Measurements from ENCODE around the gene VEZT. TPM values are rescaled to one million over a fixed set of nuclear protein-coding genes. Genes with fewer than 3 reads are reported as not detected.

The VEZT gene
- polyA plus RNA-seq, 1 of the 3 experiments (the other 2 are of a cell fraction): 41.2 TPM

DNA sequence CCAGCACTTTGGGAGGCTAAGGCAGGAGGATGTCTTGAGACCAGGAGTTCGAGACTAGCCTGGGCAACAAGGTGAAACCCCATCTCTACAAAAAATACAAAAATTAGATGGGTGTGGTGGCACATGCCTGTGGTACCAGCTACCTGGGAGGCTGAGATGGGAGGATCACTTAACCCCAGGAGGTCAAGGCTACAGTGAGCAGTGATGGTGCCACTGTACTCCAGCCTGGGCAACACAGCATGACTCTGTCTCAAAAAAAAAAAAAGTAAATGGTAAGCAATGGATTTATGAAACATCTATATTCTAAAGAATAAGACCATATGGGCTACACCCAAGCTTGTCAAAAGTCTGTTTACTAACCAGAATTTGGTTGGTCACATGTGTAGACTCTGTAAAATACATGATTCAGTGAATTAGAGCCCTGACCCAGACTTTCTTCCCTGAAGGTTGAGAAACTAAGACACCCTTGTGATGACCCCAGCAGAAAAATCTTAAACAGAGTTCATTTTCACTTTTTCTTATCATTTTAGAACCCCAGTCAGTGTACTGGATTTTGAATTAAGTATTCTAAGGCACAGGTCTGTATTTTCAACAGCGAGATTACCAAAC, 12.5 kb upstream of the VEZT start:
- WGBS (ENCODE audit: low lambda C conversion rate): 92% methylated on average over 2 of the region's 2 CpGs

DNA sequence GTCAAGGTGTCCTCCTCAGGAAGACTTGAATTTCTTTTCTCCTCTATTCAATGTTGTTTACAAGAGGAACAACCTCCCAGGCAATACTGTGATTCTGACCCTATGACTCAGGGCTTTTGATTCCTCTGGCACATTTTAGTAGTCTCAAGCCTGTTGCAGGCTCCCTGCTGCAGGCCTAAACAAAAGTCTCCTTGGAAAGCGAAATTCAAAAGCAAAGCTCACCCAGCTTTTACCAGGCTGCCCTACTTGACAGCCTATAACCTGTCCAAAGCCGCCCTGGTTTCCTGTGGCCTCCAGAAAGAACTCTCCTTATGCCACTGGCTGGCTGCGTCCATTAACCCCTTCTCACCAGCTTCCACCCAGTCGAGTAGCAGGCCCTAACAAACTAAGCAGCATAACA, 11.9 kb upstream of the VEZT start:
- ChIA-PET CTCF (interaction anchor here (1.5 kb wide), 1 partner anchor 55 kb away, joined by 5 read pairs; no protein-coding TSS in a partner anchor), POLR2A (no interaction called here)
- Histone ChIP-seq H3K79me2 (ENCODE audit: insufficient read depth) (peaks cover 62% of the 10 kb centered on the region), H3K4me3 (ENCODE audit: low read depth in 2 of 2, low read length in 1 of 2) (no peak overlapping the region), H3K27me3 (ENCODE audit: insufficient read depth) (no peaks in the 10 kb centered on the region), H3K9me3 (no peaks in the 10 kb centered on the region), H3F3A (replicated peaks; ENCODE audit: insufficient read depth) (peaks cover 24% of the 10 kb centered on the region), H3K9me2 (no peaks in the 10 kb centered on the region), H3K9ac (peak overlapping the region; percentile 48), H3K4me1 (ENCODE audit: control insufficient read depth in 1 of 2, insufficient read depth in 2 of 2, low read depth in 1 of 2, low read length in 1 of 2) (peaks cover 13 to 55% of the 10 kb centered on the region in 2 experiments; a peak in 3 of 4 replicates), H3K4me2 (peak overlapping the region; percentile 64), H2AFZ (ENCODE audit: low read depth) (peak overlapping the region; percentile 70), H3K27ac (ENCODE audit: low read depth in 2 of 2, low read length in 1 of 2) (peak overlapping the region; percentile 64 to 87), H3K36me3 (replicated peaks in 1 of 2; ENCODE audit: control insufficient read depth in 1 of 2, insufficient read depth in 2 of 2, low read length in 1 of 2) (no peaks in the 10 kb centered on the region), H4K20me1 (ENCODE audit: insufficient read depth) (no peaks in the 10 kb centered on the region)
- TF ChIP-seq MXI1 (IDR thresholded peaks at IDR 0.05; ENCODE audit: low read depth, low read length) (no peak), TEAD4 (IDR thresholded peaks at IDR 0.05; ENCODE audit: borderline replicate concordance, insufficient read depth) (no peak), FOSL2 (IDR thresholded peaks at IDR 0.05; ENCODE audit: borderline replicate concordance, low read depth) (peak; percentile 39; the same call in 1 of the 2 replicates), EZH2phosphoT487 (IDR thresholded peaks at IDR 0.05; ENCODE audit: borderline replicate concordance, low read depth) (no peak), JUND (IDR thresholded peaks at IDR 0.05) (no peak), TAF1 (IDR thresholded peaks at IDR 0.05; ENCODE audit: borderline replicate concordance, low read depth, low read length) (no peak; the same call in 1 of the 2 replicates), RFX5 (IDR thresholded peaks at IDR 0.05; ENCODE audit: low read length) (no peak)
- TF ChIP-seq, protein P1, sequence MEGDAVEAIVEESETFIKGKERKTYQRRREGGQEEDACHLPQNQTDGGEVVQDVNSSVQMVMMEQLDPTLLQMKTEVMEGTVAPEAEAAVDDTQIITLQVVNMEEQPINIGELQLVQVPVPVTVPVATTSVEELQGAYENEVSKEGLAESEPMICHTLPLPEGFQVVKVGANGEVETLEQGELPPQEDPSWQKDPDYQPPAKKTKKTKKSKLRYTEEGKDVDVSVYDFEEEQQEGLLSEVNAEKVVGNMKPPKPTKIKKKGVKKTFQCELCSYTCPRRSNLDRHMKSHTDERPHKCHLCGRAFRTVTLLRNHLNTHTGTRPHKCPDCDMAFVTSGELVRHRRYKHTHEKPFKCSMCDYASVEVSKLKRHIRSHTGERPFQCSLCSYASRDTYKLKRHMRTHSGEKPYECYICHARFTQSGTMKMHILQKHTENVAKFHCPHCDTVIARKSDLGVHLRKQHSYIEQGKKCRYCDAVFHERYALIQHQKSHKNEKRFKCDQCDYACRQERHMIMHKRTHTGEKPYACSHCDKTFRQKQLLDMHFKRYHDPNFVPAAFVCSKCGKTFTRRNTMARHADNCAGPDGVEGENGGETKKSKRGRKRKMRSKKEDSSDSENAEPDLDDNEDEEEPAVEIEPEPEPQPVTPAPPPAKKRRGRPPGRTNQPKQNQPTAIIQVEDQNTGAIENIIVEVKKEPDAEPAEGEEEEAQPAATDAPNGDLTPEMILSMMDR (IDR thresholded peaks at IDR 0.05): no peak
- TF ChIP-seq, protein P2, sequence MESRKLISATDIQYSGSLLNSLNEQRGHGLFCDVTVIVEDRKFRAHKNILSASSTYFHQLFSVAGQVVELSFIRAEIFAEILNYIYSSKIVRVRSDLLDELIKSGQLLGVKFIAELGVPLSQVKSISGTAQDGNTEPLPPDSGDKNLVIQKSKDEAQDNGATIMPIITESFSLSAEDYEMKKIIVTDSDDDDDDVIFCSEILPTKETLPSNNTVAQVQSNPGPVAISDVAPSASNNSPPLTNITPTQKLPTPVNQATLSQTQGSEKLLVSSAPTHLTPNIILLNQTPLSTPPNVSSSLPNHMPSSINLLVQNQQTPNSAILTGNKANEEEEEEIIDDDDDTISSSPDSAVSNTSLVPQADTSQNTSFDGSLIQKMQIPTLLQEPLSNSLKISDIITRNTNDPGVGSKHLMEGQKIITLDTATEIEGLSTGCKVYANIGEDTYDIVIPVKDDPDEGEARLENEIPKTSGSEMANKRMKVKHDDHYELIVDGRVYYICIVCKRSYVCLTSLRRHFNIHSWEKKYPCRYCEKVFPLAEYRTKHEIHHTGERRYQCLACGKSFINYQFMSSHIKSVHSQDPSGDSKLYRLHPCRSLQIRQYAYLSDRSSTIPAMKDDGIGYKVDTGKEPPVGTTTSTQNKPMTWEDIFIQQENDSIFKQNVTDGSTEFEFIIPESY (IDR thresholded peaks at IDR 0.05; ENCODE audit: borderline replicate concordance, low read depth): no peak
- no peak for DNase-seq
- 50% methylated on average over 4 of the region's 4 CpGs for WGBS (ENCODE audit: low lambda C conversion rate)

More for the DNA sequence above, 12.5 kb upstream of the VEZT start:
- ChIA-PET CTCF (interaction anchor here (1.5 kb wide), 1 partner anchor 54 kb away, joined by 5 read pairs; no protein-coding TSS in a partner anchor), POLR2A (no interaction called here)
- peak overlapping the region; percentile 48 for H3K9ac ChIP-seq
- peaks cover 13 to 60% of the 10 kb centered on the region in 2 experiments for H3K4me1 ChIP-seq (ENCODE audit: control insufficient read depth in 1 of 2, insufficient read depth in 2 of 2, low read depth in 1 of 2, low read length in 1 of 2)
- H2AFZ ChIP-seq (ENCODE audit: low read depth): peak overlapping the region; percentile 70
- H3K4me2 ChIP-seq: peak overlapping the region; percentile 64
- no peak for DNase-seq
- H3K4me3 ChIP-seq (ENCODE audit: low read depth in 2 of 2, low read length in 1 of 2): no peak overlapping the region
- TF ChIP-seq MEF2A (IDR thresholded peaks at IDR 0.05; ENCODE audit: borderline replicate concordance, low read depth): no peak
- TF ChIP-seq, protein P3, sequence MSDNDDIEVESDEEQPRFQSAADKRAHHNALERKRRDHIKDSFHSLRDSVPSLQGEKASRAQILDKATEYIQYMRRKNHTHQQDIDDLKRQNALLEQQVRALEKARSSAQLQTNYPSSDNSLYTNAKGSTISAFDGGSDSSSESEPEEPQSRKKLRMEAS (IDR thresholded peaks at IDR 0.05; ENCODE audit: low read depth): no peak
- TF ChIP-seq YY1 (IDR thresholded peaks at IDR 0.05; ENCODE audit: low read depth): no peak
- no peak for TF ChIP-seq ELF1 (IDR thresholded peaks at IDR 0.05)
- no peak for TF ChIP-seq CHD2 (IDR thresholded peaks at IDR 0.05; ENCODE audit: low read length, partially characterized antibody)
- TF ChIP-seq JUND (IDR thresholded peaks at IDR 0.05): no peak
- TF ChIP-seq POLR2AphosphoS5 (IDR thresholded peaks at IDR 0.05; ENCODE audit: low read depth, low read length): no peak
- TF ChIP-seq, protein P4, sequence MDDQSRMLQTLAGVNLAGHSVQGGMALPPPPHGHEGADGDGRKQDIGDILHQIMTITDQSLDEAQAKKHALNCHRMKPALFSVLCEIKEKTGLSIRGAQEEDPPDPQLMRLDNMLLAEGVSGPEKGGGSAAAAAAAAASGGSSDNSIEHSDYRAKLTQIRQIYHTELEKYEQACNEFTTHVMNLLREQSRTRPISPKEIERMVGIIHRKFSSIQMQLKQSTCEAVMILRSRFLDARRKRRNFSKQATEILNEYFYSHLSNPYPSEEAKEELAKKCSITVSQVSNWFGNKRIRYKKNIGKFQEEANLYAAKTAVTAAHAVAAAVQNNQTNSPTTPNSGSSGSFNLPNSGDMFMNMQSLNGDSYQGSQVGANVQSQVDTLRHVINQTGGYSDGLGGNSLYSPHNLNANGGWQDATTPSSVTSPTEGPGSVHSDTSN (IDR thresholded peaks at IDR 0.05): no peak
- TF ChIP-seq RCOR1 (IDR thresholded peaks at IDR 0.05; ENCODE audit: low read length): no peak
- TF ChIP-seq FOXJ3 (CRISPR knock-in tag; IDR thresholded peaks at IDR 0.05): no peak
- TF ChIP-seq TEAD4 (IDR thresholded peaks at IDR 0.05; ENCODE audit: borderline replicate concordance, insufficient read depth): no peak
- TF ChIP-seq EZH2phosphoT487 (IDR thresholded peaks at IDR 0.05; ENCODE audit: borderline replicate concordance, low read depth): no peak
- TF ChIP-seq NRF1 (IDR thresholded peaks at IDR 0.05; ENCODE audit: low read depth, low read length): no peak
- no peak for TF ChIP-seq MXI1 (IDR thresholded peaks at IDR 0.05; ENCODE audit: low read depth, low read length)
- no peak for TF ChIP-seq SIN3A (IDR thresholded peaks at IDR 0.05; ENCODE audit: borderline replicate concordance, low read depth, low read length)
- no peak for TF ChIP-seq RXRA (IDR thresholded peaks at IDR 0.05; ENCODE audit: borderline replicate concordance, low read depth)
- TF ChIP-seq SMC3 (IDR thresholded peaks at IDR 0.05; ENCODE audit: low read depth, low read length): no peak
- peaks cover 24% of the 10 kb centered on the region for H3F3A ChIP-seq (replicated peaks; ENCODE audit: insufficient read depth)
- H3K27me3 ChIP-seq (ENCODE audit: insufficient read depth): no peaks in the 10 kb centered on the region
- no peaks in the 10 kb centered on the region for H4K20me1 ChIP-seq (ENCODE audit: insufficient read depth)
- no peaks in the 10 kb centered on the region for H3K36me3 ChIP-seq (replicated peaks in 1 of 2; ENCODE audit: control insufficient read depth in 1 of 2, insufficient read depth in 2 of 2, low read length in 1 of 2)
- H3K79me2 ChIP-seq (ENCODE audit: insufficient read depth): peaks cover 62% of the 10 kb centered on the region
- no peaks in the 10 kb centered on the region for H3K9me3 ChIP-seq
- peak overlapping the region; percentile 64 to 87 for H3K27ac ChIP-seq (ENCODE audit: low read depth in 2 of 2, low read length in 1 of 2)
- H3K9me2 ChIP-seq: no peaks in the 10 kb centered on the region
